GM19035 (cell line): Measurements from ENCODE around the gene SSBP3.
A peak's percentile ranks its signal among the peaks of the same experiment; 100 is the strongest.

Experiments used
- ATAC-seq: cut with Tn5 transposase; IDR thresholded peaks from one replicate; pipeline ENCODE4 v1.9.1; 2021; ENCODE audit not compliant: unreplicated experiment

The SSBP3 gene

DNA sequence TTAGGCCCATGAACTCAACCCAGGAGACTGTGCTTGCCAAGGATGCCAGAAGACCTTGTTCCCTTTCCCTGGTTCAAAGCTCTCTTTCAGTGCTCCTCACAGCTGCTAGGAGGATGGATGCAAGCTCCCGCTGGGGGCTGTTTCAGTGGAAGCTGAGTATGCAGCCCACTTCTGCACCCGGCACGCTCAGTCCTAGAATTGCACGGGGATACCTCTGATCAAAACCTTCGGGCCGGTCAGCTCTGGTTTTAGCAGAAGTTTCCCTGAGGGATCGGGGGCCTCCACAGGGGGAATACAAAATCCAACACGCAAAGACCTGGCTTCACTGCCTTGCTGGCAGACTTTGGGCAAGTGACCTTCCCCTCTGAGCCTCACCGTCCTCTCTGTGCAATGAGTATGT, 4.2 kb upstream of the SSBP3 start:
- no peak for ATAC-seq

DNA sequence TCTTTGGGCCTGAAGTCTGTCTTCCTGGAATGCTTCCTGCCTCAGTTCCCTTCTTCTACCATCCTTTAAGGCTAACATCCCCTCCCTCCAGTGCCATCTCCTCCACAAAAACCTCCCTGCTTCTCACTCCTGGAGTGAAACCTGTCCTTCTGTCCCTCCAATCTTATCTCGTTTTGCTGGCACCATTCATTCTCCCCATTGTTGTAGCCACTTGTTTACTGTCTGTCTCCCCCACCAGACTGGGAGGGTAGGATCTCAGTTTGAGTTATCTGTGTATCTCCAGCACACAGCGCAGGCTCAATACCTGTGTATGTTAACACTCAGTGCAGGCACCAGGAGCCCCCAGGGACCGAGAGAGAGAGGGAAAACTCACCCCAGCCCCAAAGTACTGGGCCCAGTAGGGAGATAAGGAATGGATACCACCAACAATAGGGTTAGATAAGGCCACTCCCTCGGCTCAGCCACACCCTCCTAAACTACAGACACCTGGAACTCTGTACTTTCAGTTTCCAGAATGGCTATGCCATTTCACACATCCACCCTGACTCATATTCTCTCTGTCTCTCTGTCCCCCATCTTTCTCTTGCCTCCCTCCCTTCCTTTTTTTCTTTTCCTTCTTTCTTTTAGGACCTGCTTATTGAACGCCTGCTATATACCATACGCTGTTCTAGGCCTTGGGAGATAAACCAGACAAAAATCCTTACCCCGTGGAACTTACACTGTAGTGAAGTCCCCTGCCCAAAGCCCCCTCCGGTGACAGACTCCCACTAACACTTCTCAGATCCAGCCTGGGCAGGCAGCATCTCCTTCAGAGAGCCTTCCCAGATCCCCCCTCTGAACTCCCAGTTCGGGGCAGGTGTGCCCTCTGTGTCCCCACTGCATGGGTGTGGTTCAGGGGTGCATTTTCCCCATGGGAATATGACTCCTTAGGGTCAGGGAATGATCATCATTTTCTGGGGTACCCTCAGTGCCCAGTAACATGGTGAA, 3.3 kb upstream of the SSBP3 start:
- ATAC-seq = no peak

- no peak for ATAC-seq
Observed at GRCh38 chr1:54408147-54409066, 2.2 kb upstream of the SSBP3 start.

GRCh38 chr1:54407404-54408146, 1.4 kb upstream of the SSBP3 start:
- peak; percentile 35 for ATAC-seq

DNA sequence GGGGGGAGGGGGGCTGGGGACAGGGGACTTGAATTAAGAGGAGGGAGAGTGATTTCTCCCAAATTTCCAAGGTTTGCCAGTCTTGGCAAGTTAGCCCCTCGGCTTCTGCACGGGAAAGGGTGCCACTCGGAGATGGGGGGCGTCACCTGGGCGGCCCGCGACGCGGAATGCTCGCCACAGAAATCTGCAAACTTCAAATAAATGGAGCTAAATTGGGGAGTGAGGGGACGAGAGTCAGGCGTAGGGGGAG, 885 bp upstream of the SSBP3 start:
- peak; percentile 2 for ATAC-seq

- no peak for ATAC-seq
Observed at GRCh38 chr1:54405898-54406293, 298 bp downstream of the SSBP3 start.

DNA sequence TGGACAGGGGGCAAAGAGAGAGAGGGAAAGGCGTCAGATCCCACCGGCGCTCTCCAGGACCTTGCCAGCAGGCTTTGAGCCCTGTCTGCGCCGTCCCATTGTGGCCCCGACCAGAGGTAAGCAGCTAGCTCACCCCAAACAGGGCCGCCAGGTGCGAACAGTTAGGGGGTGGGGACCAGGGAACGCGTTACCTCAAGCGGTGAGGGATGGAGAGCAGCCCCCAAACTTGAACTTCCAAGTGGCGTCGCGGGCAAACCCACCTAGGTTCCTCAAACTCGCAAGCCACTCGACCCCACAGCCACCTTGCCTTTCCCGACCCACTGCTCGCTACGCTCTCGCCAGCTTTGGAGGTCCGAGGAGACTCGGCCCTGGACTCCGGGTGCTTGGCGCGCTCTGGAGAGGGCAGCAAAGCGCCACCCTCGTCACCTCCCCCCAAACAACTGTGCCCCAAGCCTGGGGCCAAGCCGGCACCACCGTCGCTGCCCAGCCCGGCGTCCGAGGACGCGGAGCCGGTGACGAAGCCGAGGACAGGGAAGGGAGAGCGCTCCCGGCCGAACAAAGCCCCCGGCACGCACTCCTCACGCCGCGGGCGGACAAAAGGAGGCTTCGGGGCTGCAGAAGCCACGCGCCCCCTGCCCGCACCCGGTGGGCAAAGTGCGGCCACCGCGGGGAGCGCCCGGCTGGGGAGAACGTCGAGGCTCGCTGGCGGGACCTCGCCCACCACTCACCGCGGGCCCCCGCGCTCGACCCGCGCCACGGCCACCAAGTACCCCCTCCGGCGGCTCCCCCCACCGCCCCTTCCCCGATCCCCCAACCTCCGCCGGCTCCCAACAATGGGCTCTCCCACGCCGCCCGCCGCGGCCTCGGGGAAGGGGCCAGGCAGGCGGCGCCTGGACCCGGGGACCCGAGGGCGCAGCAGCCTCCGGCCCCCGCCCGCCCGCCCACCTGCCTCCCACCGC, 976 bp downstream of the SSBP3 start:
- no peak for ATAC-seq

DNA sequence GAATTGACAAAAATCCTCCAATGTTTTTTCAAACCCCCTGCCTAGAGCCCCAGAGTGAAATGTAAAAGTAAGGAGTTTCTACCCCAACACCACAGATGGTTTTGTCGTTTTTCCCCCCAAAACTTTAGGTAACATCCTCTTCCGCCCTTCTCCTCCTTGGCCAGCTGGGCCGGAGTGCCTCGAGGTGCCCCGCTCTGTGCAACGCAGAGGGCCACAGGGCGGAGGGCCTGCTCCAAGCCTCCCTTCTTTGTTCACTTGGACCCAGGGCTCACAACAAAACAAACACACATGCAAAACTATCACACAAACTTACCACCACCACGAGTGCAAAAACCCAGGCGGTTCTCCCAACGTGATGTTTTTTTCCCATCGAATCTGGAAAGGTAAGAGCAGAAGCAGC, 1.9 kb downstream of the SSBP3 start:
- ATAC-seq = no peak

GRCh38 chr1:54403808-54404261, 2.4 kb downstream of the SSBP3 start:
- no peak for ATAC-seq

DNA sequence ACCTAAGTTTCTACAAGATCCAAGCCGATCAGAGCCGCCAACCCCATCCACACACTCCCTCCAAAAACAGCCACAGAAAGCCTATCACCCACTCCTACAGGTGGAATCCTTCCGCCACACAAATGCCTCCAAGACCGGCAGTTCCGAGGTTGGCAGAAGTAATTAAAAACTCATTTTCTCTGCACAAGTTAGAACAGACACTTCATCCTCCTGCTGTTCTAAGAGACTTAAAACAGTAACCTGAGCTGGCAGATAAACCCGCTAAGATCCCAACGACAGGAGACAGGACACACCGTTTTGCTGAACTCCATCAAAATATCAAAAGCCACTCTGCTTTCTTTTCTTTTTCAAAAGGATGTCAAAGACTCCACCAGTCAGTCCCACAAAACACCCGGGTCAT, 2.8 kb downstream of the SSBP3 start:
- ATAC-seq = no peak

GRCh38 chr1:54402896-54403295, 3.3 kb downstream of the SSBP3 start:
- ATAC-seq = no peak

DNA sequence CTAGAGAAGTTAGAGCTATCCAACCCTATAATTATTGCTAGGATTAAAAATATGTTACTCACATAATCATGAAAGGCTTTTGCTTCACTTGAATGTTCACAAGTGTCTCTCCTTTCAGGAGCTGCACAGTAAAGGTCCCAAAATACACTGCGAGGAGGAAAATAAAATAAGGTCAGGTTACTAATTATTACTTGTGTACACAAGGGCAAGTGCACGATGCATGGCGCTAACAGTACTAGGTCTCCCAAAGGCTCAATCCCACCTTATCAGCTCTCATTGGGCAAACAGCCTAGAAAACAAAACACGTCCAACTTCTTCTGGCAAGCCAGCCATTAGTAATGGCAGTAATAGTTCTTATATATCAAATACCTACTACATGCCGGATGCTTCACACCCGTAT, 4.4 kb downstream of the SSBP3 start:
- ATAC-seq = no peak

DNA sequence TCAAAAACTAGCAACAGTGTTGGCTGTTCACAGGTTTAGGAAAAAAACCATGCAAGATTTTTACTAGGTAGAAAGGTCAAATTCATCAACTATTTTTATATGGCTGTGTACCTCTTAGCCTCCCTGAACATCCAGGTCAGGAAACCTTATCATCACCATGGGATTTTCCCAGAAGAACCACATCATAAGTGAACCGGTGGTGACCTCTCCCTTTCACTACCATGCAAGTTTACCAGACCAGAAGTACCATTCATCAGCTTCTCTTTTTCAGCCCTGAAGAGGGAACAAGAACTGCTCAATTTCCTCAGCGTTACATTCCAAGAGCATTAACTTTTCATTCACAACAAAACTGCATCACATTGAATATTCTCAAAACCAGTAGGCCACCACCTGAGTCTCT, 5.9 kb downstream of the SSBP3 start:
- ATAC-seq = no peak

DNA sequence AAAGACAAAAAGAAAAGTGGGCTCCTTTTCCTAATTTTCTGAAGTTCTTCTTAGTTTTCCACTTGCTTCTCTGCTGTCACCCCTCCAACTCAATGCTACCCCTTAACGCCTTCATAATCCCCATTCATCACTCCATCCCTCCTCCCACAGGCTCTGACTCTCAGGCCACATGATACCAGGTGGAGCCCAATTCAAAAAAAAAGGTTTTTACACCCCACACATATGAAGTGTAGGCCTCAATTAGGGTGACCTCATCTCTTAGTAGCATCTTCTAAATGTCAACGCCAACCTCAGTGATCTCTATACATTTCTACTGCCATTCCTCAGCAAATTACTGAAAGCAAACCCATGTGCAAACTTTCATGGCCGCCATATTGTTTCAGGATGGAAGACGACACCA, 6.4 kb downstream of the SSBP3 start:
- ATAC-seq = no peak

- ATAC-seq = no peak
Observed at GRCh38 chr1:54398963-54399528, 7.1 kb downstream of the SSBP3 start.

DNA sequence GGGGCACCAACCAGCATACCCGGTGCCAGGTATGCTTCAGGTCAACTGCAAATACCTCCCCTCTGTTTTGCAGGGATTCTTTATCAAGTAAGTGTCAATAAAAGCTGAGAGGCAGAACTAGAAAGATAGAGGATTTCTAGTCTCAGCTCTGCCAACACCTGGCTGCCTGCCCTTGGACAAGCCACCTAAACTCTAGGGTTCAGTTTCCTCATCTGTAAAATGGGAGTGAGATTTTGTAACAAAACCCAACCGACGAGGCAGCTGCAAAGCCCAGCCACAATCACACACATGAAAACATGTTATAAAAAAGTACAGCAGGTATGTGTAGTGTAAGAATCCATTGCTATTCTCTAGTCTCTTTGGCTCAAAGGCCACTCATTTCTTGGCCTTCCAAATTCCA, 8.2 kb downstream of the SSBP3 start:
- no peak for ATAC-seq

- ATAC-seq = no peak
Observed at GRCh38 chr1:54397090-54397591, 9.1 kb downstream of the SSBP3 start.

GRCh38 chr1:54396261-54396933, 9.8 kb downstream of the SSBP3 start:
- ATAC-seq = no peak

GRCh38 chr1:54395281-54395934, 10.8 kb downstream of the SSBP3 start:
- no peak for ATAC-seq
